ENCODE measurements around the gene LARGE1. TPM values are rescaled to one million over a fixed set of nuclear protein-coding genes. Genes with fewer than 3 reads are reported as not detected.
"Not testable (repeated sequence)": the region's sequence is repeated elsewhere in the genome, so short reads cannot be mapped to it uniquely, and the experiment has no call there.

LARGE1 gene
- total RNA-seq, 3 donors from 2014 or later: 23.6 to 27.8 (median 26.1) TPM

DNA sequence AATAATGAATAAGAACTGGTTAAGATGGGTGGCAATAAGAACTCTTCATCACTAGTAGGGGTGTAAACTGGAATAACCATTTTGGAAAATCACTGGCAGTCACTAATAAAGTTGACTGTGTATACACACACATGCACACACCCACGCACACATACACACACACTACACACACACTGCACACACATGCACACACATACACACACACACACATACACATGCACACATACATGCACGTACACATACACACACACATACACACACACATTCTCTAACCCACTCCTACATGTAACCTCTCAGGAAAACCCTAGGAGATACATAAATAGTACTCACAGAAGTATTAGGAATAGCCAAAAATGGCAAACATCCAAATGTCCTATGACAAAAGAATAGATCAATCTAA is 455.6 kb downstream of the LARGE1 start:
- intact Hi-C loops (cut with DNase I; ENCODE audit: low total_unique reads): no loop called here
- Histone ChIP-seq H3K4me3 (no peak overlapping the region), H3K27ac (no peak overlapping the region), H3K9me3 (peaks cover 12 to 13% of the 10 kb centered on the region in 2 donors), H3K36me3 (no peaks in the 10 kb centered on the region), H3K27me3 (no peaks in the 10 kb centered on the region), H3K4me1 (no peaks in the 10 kb centered on the region)
- TF ChIP-seq POLR2A (IDR thresholded peaks at IDR 0.05) (no peak), POLR2AphosphoS5 (IDR thresholded peaks at IDR 0.05) (no peak), CTCF (IDR thresholded peaks at IDR 0.05) (no peak)
- no peak for DNase-seq (ENCODE audit: low spot score in 2 of 2)

DNA sequence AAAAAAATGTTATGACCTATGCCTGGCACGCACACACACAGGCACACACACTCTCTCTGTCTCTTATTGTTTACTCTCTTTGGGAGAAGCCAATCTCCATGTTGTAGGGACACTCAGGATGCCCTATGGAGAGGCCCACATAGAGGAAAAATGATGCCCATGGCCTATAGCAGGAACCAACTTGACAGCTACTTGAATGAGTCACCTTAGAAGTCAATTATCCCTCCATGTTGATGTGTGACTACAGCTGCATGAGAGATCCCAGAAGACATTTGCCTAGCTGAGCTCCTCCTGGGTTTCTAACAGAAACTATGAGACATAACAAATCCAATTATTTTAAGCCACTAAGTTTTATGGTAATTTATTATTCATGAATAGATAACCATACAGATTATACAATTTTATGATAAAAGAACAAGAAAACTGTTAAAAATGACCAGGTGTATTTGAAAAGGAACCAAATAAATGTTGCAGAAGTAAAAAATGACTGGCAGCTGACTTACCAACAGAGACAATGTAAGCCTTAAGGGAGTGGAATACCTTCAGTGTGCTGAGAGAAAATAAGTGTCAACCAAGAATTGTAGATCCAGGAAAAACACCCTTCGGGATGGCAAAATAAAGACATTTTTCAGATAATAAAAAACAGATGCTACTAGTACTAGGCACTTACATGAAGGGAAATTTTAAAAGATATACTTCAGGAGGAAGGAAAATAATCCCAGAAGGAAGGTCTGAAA is 458.4 kb downstream of the LARGE1 start:
- Histone ChIP-seq H3K27ac (no peak overlapping the region), H3K27me3 (no peaks in the 10 kb centered on the region), H3K36me3 (no peaks in the 10 kb centered on the region), H3K4me1 (no peaks in the 10 kb centered on the region), H3K9me3 (peaks cover 12 to 13% of the 10 kb centered on the region in 2 donors), H3K4me3 (no peak overlapping the region)
- DNase-seq (ENCODE audit: low spot score in 2 of 2): no peak
- intact Hi-C loops (cut with DNase I; ENCODE audit: low total_unique reads): no loop called here
- no peak for TF ChIP-seq CTCF (IDR thresholded peaks at IDR 0.05)
- no peak for TF ChIP-seq POLR2AphosphoS5 (IDR thresholded peaks at IDR 0.05)
- TF ChIP-seq POLR2A (IDR thresholded peaks at IDR 0.05): no peak

- H3K4me1 ChIP-seq; H3K36me3 ChIP-seq; H3K27ac ChIP-seq; H3K4me3 ChIP-seq; H3K27me3 ChIP-seq; DNase-seq (ENCODE audit: low spot score in 2 of 2); intact Hi-C loops (cut with DNase I; ENCODE audit: low total_unique reads): not testable (repeated sequence)
- peaks cover 12 to 13% of the 10 kb centered on the region in 2 donors for H3K9me3 ChIP-seq
These were observed 459.0 kb downstream of the LARGE1 start for GRCh38 chr22:33461245-33461644.

DNA sequence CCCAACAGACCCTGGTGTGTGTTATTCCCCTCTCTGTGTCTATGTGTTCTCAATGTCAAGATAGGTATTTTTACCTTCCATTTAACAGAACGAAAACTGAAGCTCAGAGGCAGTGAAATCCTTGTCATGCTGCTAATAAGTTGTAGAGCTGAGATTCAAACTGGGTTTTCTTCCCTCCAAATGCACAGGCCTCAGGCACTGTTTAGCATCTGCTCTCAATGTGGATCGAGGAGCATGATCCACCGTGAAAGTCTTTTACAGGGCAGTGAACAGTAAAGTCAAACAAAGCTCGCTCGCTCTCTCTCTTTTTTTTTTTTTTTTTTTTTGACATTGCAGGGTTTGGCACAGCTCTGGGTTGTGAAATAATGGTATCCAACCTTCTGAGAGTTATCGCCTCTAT is 461.1 kb downstream of the LARGE1 start:
- Histone ChIP-seq H3K27me3 (no peaks in the 10 kb centered on the region), H3K9me3 (peaks cover 12 to 13% of the 10 kb centered on the region in 2 donors), H3K4me3 (no peak overlapping the region), H3K36me3 (no peaks in the 10 kb centered on the region), H3K4me1 (no peaks in the 10 kb centered on the region), H3K27ac (no peak overlapping the region)
- DNase-seq (ENCODE audit: low spot score in 2 of 2): no peak
- TF ChIP-seq POLR2AphosphoS5 (IDR thresholded peaks at IDR 0.05): no peak
- TF ChIP-seq POLR2A (IDR thresholded peaks at IDR 0.05): no peak
- no peak for TF ChIP-seq CTCF (IDR thresholded peaks at IDR 0.05)
- intact Hi-C loops (cut with DNase I; ENCODE audit: low total_unique reads): no loop called here

- TF ChIP-seq POLR2AphosphoS5 (IDR thresholded peaks at IDR 0.05) (no peak), CTCF (IDR thresholded peaks at IDR 0.05) (no peak), POLR2A (IDR thresholded peaks at IDR 0.05) (no peak)
- no peak overlapping the region for H3K27ac ChIP-seq
- H3K4me3 ChIP-seq: no peak overlapping the region
- DNase-seq (ENCODE audit: low spot score in 2 of 2): no peak
- no peaks in the 10 kb centered on the region for H3K36me3 ChIP-seq
- H3K9me3 ChIP-seq: peaks cover under 1 to 1% of the 10 kb centered on the region in 2 donors
- H3K4me1 ChIP-seq: no peaks in the 10 kb centered on the region
- intact Hi-C loops (cut with DNase I; ENCODE audit: low total_unique reads): no loop called here
- H3K27me3 ChIP-seq: no peaks in the 10 kb centered on the region
These were observed 463.8 kb downstream of the LARGE1 start for GRCh38 chr22:33456511-33456910.
